T-helper 1 cell treated with Interleukin-12 subunit alpha and Interleukin-12 subunit beta and Interleukin-4 antibody, amounts not matched to agents 30 μg/mL and 1 μg/mL, for 36 hours (primary cell): Measurements from ENCODE around the gene RUNDC3A.
"Not testable (repeated sequence)": the region's sequence is repeated elsewhere in the genome, so short reads cannot be mapped to it uniquely, and the experiment has no call there.

Experiments
- H3K27ac Mint-ChIP-seq: one replicate; pipeline ENCODE4 v1.8.0; 2021; ENCODE audit warnings: mild to moderate bottlenecking, mixed read lengths
- H3K27me3 Mint-ChIP-seq: one replicate; pipeline ENCODE4 v1.8.0; 2021; ENCODE audit warnings: low read depth, mixed read lengths
- H3K36me3 Mint-ChIP-seq: one replicate; pipeline ENCODE4 v1.8.0; 2021; ENCODE audit warnings: low read depth, mixed read lengths
- H3K4me1 Mint-ChIP-seq: one replicate; pipeline ENCODE4 v1.8.0; 2021; ENCODE audit warnings: low read depth, mixed read lengths
- H3K4me3 Mint-ChIP-seq: one replicate; pipeline ENCODE4 v1.8.0; 2021; ENCODE audit warnings: mild to moderate bottlenecking, moderate library complexity, mixed read lengths
- H3K9me3 Mint-ChIP-seq: one replicate; pipeline ENCODE4 v1.8.0; 2021; ENCODE audit warnings: mixed read lengths

Gene RUNDC3A

GRCh38 chr17:44321246-44322120, 13.1 kb downstream of the RUNDC3A start:
- peaks cover 12% of the 10 kb centered on the region for H3K27me3 Mint-ChIP-seq
- peaks cover 14% of the 10 kb centered on the region for H3K4me1 Mint-ChIP-seq
- peaks cover 13% of the 10 kb centered on the region for H3K36me3 Mint-ChIP-seq
- H3K27ac Mint-ChIP-seq: no peak overlapping the region
- no peak overlapping the region for H3K4me3 Mint-ChIP-seq
- no peaks in the 10 kb centered on the region for H3K9me3 Mint-ChIP-seq

- Mint-ChIP-seq H3K27ac (no peak overlapping the region), H3K36me3 (peaks cover 13% of the 10 kb centered on the region), H3K27me3 (peaks cover 3% of the 10 kb centered on the region), H3K4me3 (peak overlapping the region; percentile 34), H3K4me1 (peaks cover 17% of the 10 kb centered on the region), H3K9me3 (no peaks in the 10 kb centered on the region)
Measured at GRCh38 chr17:44322236-44322895, 14.0 kb downstream of the RUNDC3A start.

- Mint-ChIP-seq H3K27ac (peak overlapping the region; percentile 45), H3K4me1 (peaks cover 17% of the 10 kb centered on the region), H3K36me3 (peaks cover 13% of the 10 kb centered on the region), H3K4me3 (peak overlapping the region; percentile 85), H3K27me3 (no peaks in the 10 kb centered on the region), H3K9me3 (no peaks in the 10 kb centered on the region)
Measured at GRCh38 chr17:44323359-44324091, 15.1 kb downstream of the RUNDC3A start.

GRCh38 chr17:44324092-44324570, 15.7 kb downstream of the RUNDC3A start:
- H3K4me1 Mint-ChIP-seq: peaks cover 17% of the 10 kb centered on the region
- H3K4me3 Mint-ChIP-seq: peak overlapping the region; percentile 85
- H3K27ac Mint-ChIP-seq: peak overlapping the region; percentile 41
- peaks cover 11% of the 10 kb centered on the region for H3K36me3 Mint-ChIP-seq
- H3K27me3 Mint-ChIP-seq: no peaks in the 10 kb centered on the region
- H3K9me3 Mint-ChIP-seq: no peaks in the 10 kb centered on the region

GRCh38 chr17:44324571-44325275, 16.3 kb downstream of the RUNDC3A start, which contains the start of gene SLC25A39:
Gene SLC25A39 (minus strand): TSS chr17:44324823. CDS start chr17:44323562, 1,261 bp downstream.
- Mint-ChIP-seq H3K36me3 (peaks cover 8% of the 10 kb centered on the region), H3K9me3 (no peaks in the 10 kb centered on the region), H3K27ac (peak within 1 kb of the TSS; percentile 96), H3K27me3 (no peaks in the 10 kb centered on the region), H3K4me1 (peaks cover 17% of the 10 kb centered on the region), H3K4me3 (peak within 1 kb of the TSS; percentile 89)

GRCh38 chr17:44326861-44327444, 18.6 kb downstream of the RUNDC3A start:
- no peaks in the 10 kb centered on the region for H3K36me3 Mint-ChIP-seq
- H3K27me3 Mint-ChIP-seq: no peaks in the 10 kb centered on the region
- H3K4me3 Mint-ChIP-seq: peak overlapping the region; percentile 73
- H3K4me1 Mint-ChIP-seq: peaks cover 21% of the 10 kb centered on the region
- no peaks in the 10 kb centered on the region for H3K9me3 Mint-ChIP-seq
- H3K27ac Mint-ChIP-seq: peak overlapping the region; percentile 86

GRCh38 chr17:44327715-44328449, 19.5 kb downstream of the RUNDC3A start:
- no peak overlapping the region for H3K4me3 Mint-ChIP-seq
- no peaks in the 10 kb centered on the region for H3K36me3 Mint-ChIP-seq
- H3K27ac Mint-ChIP-seq: peak overlapping the region; percentile 41
- no peaks in the 10 kb centered on the region for H3K27me3 Mint-ChIP-seq
- no peaks in the 10 kb centered on the region for H3K9me3 Mint-ChIP-seq
- H3K4me1 Mint-ChIP-seq: peaks cover 19% of the 10 kb centered on the region

- H3K9me3 Mint-ChIP-seq, H3K36me3 Mint-ChIP-seq, H3K27me3 Mint-ChIP-seq, H3K27ac Mint-ChIP-seq, H3K4me3 Mint-ChIP-seq: not testable (repeated sequence)
- H3K4me1 Mint-ChIP-seq: peaks cover 15% of the 10 kb centered on the region
Measured at GRCh38 chr17:44329516-44329915, 21.1 kb downstream of the RUNDC3A start.

GRCh38 chr17:44330263-44330662, 21.9 kb downstream of the RUNDC3A start:
- H3K4me3 Mint-ChIP-seq, H3K27me3 Mint-ChIP-seq, H3K9me3 Mint-ChIP-seq, H3K36me3 Mint-ChIP-seq, H3K27ac Mint-ChIP-seq: not testable (repeated sequence)
- peaks cover 13% of the 10 kb centered on the region for H3K4me1 Mint-ChIP-seq

GRCh38 chr17:44331249-44331760, 22.9 kb downstream of the RUNDC3A start:
- Mint-ChIP-seq H3K4me3 (no peak overlapping the region), H3K9me3 (no peaks in the 10 kb centered on the region), H3K27me3 (no peaks in the 10 kb centered on the region), H3K27ac (no peak overlapping the region), H3K4me1 (peaks cover 8% of the 10 kb centered on the region), H3K36me3 (no peaks in the 10 kb centered on the region)

- Mint-ChIP-seq H3K27me3 (no peaks in the 10 kb centered on the region), H3K27ac (no peak overlapping the region)
Measured at GRCh38 chr17:44333371-44333770, 25.0 kb downstream of the RUNDC3A start.

GRCh38 chr17:44334315-44334714, 25.9 kb downstream of the RUNDC3A start:
- H3K4me3 Mint-ChIP-seq: no peak overlapping the region
- H3K9me3 Mint-ChIP-seq: no peaks in the 10 kb centered on the region
- H3K4me1 Mint-ChIP-seq: peaks cover 5% of the 10 kb centered on the region
- H3K36me3 Mint-ChIP-seq: no peaks in the 10 kb centered on the region
- no peak overlapping the region for H3K27ac Mint-ChIP-seq
- no peaks in the 10 kb centered on the region for H3K27me3 Mint-ChIP-seq

More at GRCh38 chr17:44333371-44333770, 25.0 kb downstream of the RUNDC3A start:
- Mint-ChIP-seq H3K9me3 (no peaks in the 10 kb centered on the region), H3K4me3 (no peak overlapping the region), H3K36me3 (no peaks in the 10 kb centered on the region), H3K4me1 (peaks cover 5% of the 10 kb centered on the region)

- no peaks in the 10 kb centered on the region for H3K27me3 Mint-ChIP-seq
- peaks cover 5% of the 10 kb centered on the region for H3K4me1 Mint-ChIP-seq
- H3K36me3 Mint-ChIP-seq: no peaks in the 10 kb centered on the region
- H3K9me3 Mint-ChIP-seq: no peaks in the 10 kb centered on the region
- H3K27ac Mint-ChIP-seq: no peak overlapping the region
- no peak overlapping the region for H3K4me3 Mint-ChIP-seq
Measured at GRCh38 chr17:44334727-44335126, 26.3 kb downstream of the RUNDC3A start.
